Naive B cell (primary cell): ENCODE measurements around the gene MAEA. TPM values are rescaled to one million over a fixed set of nuclear protein-coding genes. Genes with fewer than 3 reads are reported as not detected.

Source experiments
- ATAC-seq, 2 donors: fragments of 150-1000 bp; cut with Tn5 transposase; 2 replicates each; pipeline ENCODE4 v1.10.0; 2021; ENCODE audit warnings: low read depth in 2 of 2, mild to moderate bottlenecking in 2 of 2, moderate library complexity in 2 of 2
- DNase-seq: peaks from one replicate; pipeline ENCODE4 v3.0.0; 2022
- H3K27ac Mint-ChIP-seq, 6 donors: one replicate each; pipeline ENCODE4 v1.8.0; 2020 to 2022; ENCODE audit warnings: mild to moderate bottlenecking in 6 of 6, mixed read lengths in 6 of 6, moderate library complexity in 5 of 6, inconsistent platforms in 2 of 6
- H3K27me3 Mint-ChIP-seq, 3 donors: one replicate each; pipeline ENCODE4 v1.8.0; 2021 to 2022; ENCODE audit warnings: mixed read lengths in 3 of 3, mild to moderate bottlenecking in 1 of 3
- H3K36me3 Mint-ChIP-seq, 2 donors: one replicate each; pipeline ENCODE4 v1.8.0; 2020 to 2022; ENCODE audit warnings: mixed read lengths in 2 of 2, inconsistent platforms in 1 of 2, mild to moderate bottlenecking in 1 of 2
- H3K4me1 Mint-ChIP-seq, 3 donors: one replicate each; pipeline ENCODE4 v1.8.0; 2020 to 2022; ENCODE audit warnings: mixed read lengths in 3 of 3, inconsistent platforms in 1 of 3, mild to moderate bottlenecking in 1 of 3, moderate library complexity in 1 of 3
- H3K4me3 Mint-ChIP-seq, 8 donors: one replicate each; pipeline ENCODE4 v1.8.0; 2020 to 2022; ENCODE audit warnings: mild to moderate bottlenecking in 8 of 8, mixed read lengths in 8 of 8, moderate library complexity in 8 of 8, inconsistent platforms in 2 of 8
- H3K9me3 Mint-ChIP-seq, 7 donors: one replicate each; pipeline ENCODE4 v1.8.0; 2020 to 2022; ENCODE audit warnings: mixed read lengths in 7 of 7, mild to moderate bottlenecking in 5 of 7, inconsistent platforms in 2 of 7, moderate library complexity in 1 of 7
- polyA plus RNA-seq, 6 donors: library from polyadenylated mRNA; unstranded; fragments of 300-500 nt; fragmentation: Illumina TruSeq; gene quantifications; one replicate each; pipeline ENCODE4 v1.2.3, GENCODE V29; 2021; ENCODE audit warnings: low read depth in 6 of 6

MAEA gene
- polyA plus RNA-seq, 6 donors from 2014 or later, result 45.7 to 72.6 (median 57.1) TPM

- Mint-ChIP-seq H3K36me3 (peaks cover 16 to 17% of the 10 kb centered on the region in 2 donors), H3K9me3 (peaks cover 0 to 11% (median 5%) of the 10 kb centered on the region in 7 donors), H3K27ac (no peak overlapping the region), H3K27me3 (no peaks in the 10 kb centered on the region), H3K4me3 (no peak overlapping the region), H3K4me1 (no peaks in the 10 kb centered on the region)
- no peak for ATAC-seq
- DNase-seq, result no peak
These were observed 94.3 kb downstream of the MAEA start for GRCh38 chr4:1383728-1384591.

- H3K36me3 Mint-ChIP-seq, result peaks cover 21 to 22% of the 10 kb centered on the region in 2 donors
- H3K9me3 Mint-ChIP-seq, result peaks cover 0 to 17% (median 13%) of the 10 kb centered on the region in 7 donors
- DNase-seq (no peak), ATAC-seq (no peak)
- H3K4me1 Mint-ChIP-seq, result no peaks in the 10 kb centered on the region
- H3K4me3 Mint-ChIP-seq, result no peak overlapping the region
- H3K27me3 Mint-ChIP-seq, result no peaks in the 10 kb centered on the region
- no peak overlapping the region for H3K27ac Mint-ChIP-seq
These were observed 95.1 kb downstream of the MAEA start for GRCh38 chr4:1384675-1385372.

- ATAC-seq (no peak), DNase-seq (no peak)
- H3K27ac Mint-ChIP-seq, result no peak overlapping the region
- H3K36me3 Mint-ChIP-seq, result peaks cover 24 to 25% of the 10 kb centered on the region in 2 donors
- no peaks in the 10 kb centered on the region for H3K27me3 Mint-ChIP-seq
- no peak overlapping the region for H3K4me3 Mint-ChIP-seq
- no peaks in the 10 kb centered on the region for H3K4me1 Mint-ChIP-seq
- H3K9me3 Mint-ChIP-seq, result peaks cover 0 to 21% (median 13%) of the 10 kb centered on the region in 7 donors
These were observed 96.0 kb downstream of the MAEA start for GRCh38 chr4:1385373-1386340.

Other genes with a start within 250 kb of the MAEA start
- 10 to 100 TPM in 1 of 6 donors, 1 to 10 TPM in 4, under 1 TPM in 1; 0.79 to 11.6 (median 2.0) TPM for gene RNF212, start 176.3 kb upstream of the MAEA start, polyA plus RNA-seq
- gene SPON2, start 117.3 kb upstream of the MAEA start, polyA plus RNA-seq, result 1 to 10 TPM in 5 of 6 donors, under 1 TPM in 1; 0.56 to 4.1 (median 1.5) TPM
- 10 to 100 TPM; 46.4 to 98.8 (median 79.8) TPM for gene CTBP1, start 40.8 kb upstream of the MAEA start, polyA plus RNA-seq
- 1 to 10 TPM; 2.0 to 5.6 (median 3.0) TPM for gene UVSSA, start 57.3 kb downstream of the MAEA start, polyA plus RNA-seq
- gene NKX1-1, start 116.6 kb downstream of the MAEA start, polyA plus RNA-seq, result not detected